Liver (tissue), 3 donors: ENCODE data around the gene GNG13.

ENCODE experiments used
- ATF3 ChIP-seq: IDR thresholded peaks from 2 replicates; pipeline ENCODE4 v1.6.1; 2016; ENCODE audit warnings: antibody characterized with exemption
- CTCF ChIP-seq: fragments of 150-350 bp; IDR thresholded peaks from 2 replicates; pipeline ENCODE4 v1.5.1; 2017; ENCODE audit warnings: improper control_type of control experiment, low read depth, low read length; ENCODE audit not compliant: missing input control
- RAD21 ChIP-seq, 2 donors: IDR thresholded peaks; 2 replicates each; pipeline ENCODE4 v1.6.1; 2016; ENCODE audit warnings: antibody characterized with exemption in 2 of 2, mild to moderate bottlenecking in 2 of 2
- RXRA ChIP-seq, 2 donors: IDR thresholded peaks; 2 replicates each; pipeline ENCODE4 v1.6.1; 2017 to 2018; ENCODE audit warnings: antibody characterized with exemption in 2 of 2, mild to moderate bottlenecking in 1 of 2
- SP1 ChIP-seq: IDR thresholded peaks from 2 replicates; pipeline ENCODE4 v1.6.1; 2018; ENCODE audit warnings: antibody characterized with exemption, mild to moderate bottlenecking
- TAF1 ChIP-seq: conservative IDR thresholded peaks from 2 replicates; pipeline ENCODE4 v1.6.1; 2016; ENCODE audit warnings: antibody characterized with exemption, mild to moderate bottlenecking
- TF ChIP-seq, protein P1 (sequence below): IDR thresholded peaks from 2 replicates; pipeline ENCODE4 v1.6.1; 2016; ENCODE audit warnings: antibody characterized with exemption, mild to moderate bottlenecking
- TF ChIP-seq, protein P2 (sequence below): IDR thresholded peaks from 2 replicates; pipeline ENCODE4 v1.6.1; 2016; ENCODE audit warnings: antibody characterized with exemption
- donor health status: healthy.
- donor health status: healthy.

DNA sequence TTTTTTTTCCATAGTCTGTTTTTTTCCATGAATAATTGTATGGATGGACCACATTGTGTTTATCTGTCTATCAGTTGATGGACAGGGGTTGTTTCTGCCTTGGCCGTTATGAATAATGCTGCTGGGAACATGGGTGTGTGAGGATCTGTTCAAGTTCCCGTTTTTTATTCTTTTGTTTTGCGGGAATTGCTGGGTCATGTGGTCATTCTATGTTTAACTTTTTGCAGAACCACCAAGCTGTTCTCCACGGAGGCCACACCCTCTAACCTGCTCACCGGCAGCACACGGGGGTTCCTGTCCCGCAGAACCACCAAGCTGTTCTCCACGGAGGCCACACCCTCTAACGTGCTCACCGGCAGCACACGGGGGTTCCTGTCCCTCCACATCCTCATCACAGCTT, 45.9 kb downstream of the GNG13 start:
- TF ChIP-seq CTCF: no peak
- TF ChIP-seq RAD21 (IDR thresholded peaks at IDR 0.05): no peak
- no peak for TF ChIP-seq RXRA (IDR thresholded peaks at IDR 0.05)
- TF ChIP-seq ATF3: no peak
- TF ChIP-seq, protein P1, sequence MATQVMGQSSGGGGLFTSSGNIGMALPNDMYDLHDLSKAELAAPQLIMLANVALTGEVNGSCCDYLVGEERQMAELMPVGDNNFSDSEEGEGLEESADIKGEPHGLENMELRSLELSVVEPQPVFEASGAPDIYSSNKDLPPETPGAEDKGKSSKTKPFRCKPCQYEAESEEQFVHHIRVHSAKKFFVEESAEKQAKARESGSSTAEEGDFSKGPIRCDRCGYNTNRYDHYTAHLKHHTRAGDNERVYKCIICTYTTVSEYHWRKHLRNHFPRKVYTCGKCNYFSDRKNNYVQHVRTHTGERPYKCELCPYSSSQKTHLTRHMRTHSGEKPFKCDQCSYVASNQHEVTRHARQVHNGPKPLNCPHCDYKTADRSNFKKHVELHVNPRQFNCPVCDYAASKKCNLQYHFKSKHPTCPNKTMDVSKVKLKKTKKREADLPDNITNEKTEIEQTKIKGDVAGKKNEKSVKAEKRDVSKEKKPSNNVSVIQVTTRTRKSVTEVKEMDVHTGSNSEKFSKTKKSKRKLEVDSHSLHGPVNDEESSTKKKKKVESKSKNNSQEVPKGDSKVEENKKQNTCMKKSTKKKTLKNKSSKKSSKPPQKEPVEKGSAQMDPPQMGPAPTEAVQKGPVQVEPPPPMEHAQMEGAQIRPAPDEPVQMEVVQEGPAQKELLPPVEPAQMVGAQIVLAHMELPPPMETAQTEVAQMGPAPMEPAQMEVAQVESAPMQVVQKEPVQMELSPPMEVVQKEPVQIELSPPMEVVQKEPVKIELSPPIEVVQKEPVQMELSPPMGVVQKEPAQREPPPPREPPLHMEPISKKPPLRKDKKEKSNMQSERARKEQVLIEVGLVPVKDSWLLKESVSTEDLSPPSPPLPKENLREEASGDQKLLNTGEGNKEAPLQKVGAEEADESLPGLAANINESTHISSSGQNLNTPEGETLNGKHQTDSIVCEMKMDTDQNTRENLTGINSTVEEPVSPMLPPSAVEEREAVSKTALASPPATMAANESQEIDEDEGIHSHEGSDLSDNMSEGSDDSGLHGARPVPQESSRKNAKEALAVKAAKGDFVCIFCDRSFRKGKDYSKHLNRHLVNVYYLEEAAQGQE: no peak
- no peak for TF ChIP-seq SP1
- no peak for TF ChIP-seq TAF1
- TF ChIP-seq, protein P2, sequence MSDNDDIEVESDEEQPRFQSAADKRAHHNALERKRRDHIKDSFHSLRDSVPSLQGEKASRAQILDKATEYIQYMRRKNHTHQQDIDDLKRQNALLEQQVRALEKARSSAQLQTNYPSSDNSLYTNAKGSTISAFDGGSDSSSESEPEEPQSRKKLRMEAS: no peak
